SK-N-MC (cell line): ENCODE measurements around the gene ARHGAP35.

Experiments used
- FOXP2 ChIP-seq: optimal IDR thresholded peaks from 2 replicates; pipeline ENCODE3; 2011; ENCODE audit warnings: mild to moderate bottlenecking, moderate library complexity; ENCODE audit not compliant: insufficient read depth; ENCODE audit errors: extremely low read length, control extremely low read depth
- POLR2AphosphoS5 ChIP-seq: IDR thresholded peaks from 2 replicates; pipeline ENCODE4 v1.6.1; 2012; ENCODE audit warnings: mild to moderate bottlenecking, low read depth, low read length, borderline replicate concordance

DNA sequence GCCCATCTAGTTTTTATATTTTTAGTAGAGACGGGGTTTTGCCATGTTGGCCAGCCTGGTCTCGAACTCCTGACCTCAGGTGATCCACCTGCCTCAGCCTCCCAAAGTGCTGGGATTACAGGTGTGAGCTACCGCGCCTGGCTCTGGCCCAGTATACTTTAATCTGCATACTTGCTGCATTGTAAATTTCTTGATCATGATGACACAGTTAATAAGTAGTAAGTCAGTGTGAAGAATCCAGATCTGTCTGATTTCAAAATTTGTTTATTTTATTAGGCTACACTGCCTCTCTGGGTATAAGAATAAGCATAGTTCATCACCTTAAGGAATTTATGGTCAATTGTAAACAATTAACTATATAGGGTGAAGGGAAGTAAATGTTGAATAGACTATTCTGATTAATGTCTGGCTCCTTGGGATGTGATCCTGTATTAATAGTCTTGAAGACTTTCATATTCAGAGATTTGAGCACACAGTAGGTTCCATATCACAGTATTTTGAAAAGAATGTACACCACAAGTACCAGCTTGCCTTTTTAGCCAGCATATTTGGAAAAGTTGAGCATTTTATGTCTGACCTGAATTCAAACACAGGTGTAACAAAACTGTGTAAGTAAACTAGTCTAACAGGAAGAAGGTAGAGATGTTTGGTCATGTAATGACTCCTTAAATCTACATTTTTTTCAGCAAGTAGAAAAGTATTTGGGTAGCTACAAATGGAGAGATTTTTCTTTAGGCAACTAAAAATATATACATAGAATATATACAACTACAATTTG lies 7.4 kb downstream of the ARHGAP35 start:
- no peak for TF ChIP-seq POLR2AphosphoS5
- TF ChIP-seq FOXP2, result no peak
